ENCODE data around the gene ACVR1B.

GRCh38 chr12:52041035-52041434, 89.5 kb downstream of the ACVR1B start:
- TF ChIP-seq CTCF (IDR thresholded peaks at IDR 0.05) = no peak
- TF ChIP-seq POLR2A (IDR thresholded peaks at IDR 0.05) = no peak

Data from Peyer's patch (tissue), 4 donors.